Activated CD8-positive, alpha-beta memory T cell treated with anti-CD3 and anti-CD28 coated beads, Interleukin-2, amount 50 U/mL, for 1 hour (primary cell): Measurements from ENCODE around the gene SLF2.

ENCODE experiments used
- DNase-seq: peaks from one replicate; pipeline ENCODE4 v3.0.0-alpha.2; 2020; ENCODE audit errors: extremely low read depth

SLF2 gene

DNA sequence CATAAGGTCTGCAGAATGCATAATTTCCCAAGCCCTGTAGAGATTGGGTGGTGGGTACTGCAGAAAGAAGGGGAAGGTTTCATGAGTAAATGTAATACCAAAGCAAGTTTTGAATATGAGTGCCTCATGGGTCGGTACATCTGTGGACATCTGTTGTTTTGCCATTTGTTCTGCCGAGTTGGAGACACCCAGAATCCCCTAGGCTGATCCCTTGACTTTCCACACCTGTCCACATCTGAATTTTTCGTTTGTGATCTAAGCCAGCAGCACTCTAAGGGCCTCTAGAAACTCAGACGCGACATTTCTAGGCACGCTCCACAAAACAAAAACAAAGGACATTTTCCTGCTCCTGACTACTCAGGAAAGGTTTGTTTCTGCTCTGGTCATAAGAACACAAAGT, 11.7 kb upstream of the SLF2 start:
- DNase-seq = no peak

DNA sequence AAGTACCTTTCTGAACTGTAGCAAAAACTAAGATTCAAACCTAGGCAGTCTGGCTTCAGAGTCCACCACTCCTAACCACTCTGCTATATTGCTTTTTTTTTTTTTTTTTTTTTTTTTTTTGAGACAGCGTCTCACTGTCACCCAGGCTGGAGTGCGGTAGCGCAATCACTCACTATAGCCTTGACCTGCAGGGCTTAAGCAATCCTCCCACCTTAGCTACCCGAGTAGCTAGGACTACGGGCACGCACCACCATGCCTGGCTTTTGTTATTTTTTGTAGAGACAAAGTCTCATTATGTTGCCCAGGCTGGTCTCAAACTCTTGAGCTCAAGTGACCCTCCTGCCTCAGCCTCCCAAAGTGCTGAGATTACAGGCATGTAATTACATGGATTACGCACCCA, 10.1 kb upstream of the SLF2 start:
- no peak for DNase-seq

DNA sequence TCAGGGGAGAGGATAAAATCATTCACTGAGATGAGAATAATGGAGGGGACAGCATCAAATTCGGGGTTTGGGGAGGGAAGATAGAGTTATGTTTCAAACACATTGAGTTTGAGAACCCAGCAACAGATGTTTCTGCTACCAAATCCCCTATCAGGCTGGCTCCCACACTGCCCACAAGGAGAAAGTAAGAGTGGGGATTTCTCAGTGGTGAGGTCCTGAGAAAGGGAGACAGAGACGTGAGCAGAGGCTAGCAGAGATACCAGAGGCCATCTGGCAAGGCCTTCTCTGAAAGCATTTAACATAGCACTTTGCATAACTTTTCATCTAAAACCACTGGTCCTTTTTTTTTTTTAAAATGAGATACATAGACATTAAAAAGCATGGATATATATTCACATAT, 7.8 kb upstream of the SLF2 start:
- no peak for DNase-seq

DNA sequence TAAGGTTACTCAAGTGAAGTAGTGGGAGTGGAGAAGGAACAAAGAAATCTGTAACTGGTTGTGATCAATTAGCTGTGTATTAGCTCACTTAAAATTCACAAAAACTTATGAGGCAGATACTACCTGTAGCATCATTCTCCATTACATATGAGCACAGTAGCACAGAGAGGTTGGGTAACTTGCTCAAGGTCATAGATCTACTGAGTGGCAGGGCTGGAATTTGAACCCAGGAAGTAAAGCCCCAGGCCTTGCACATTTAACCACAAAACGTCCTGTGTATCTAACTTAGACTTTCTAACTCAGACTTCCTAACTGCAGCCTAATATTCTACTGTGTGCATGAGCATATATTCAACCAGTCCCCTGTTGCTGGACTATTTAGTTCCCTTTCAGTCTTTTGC, 5.6 kb upstream of the SLF2 start:
- no peak for DNase-seq

DNA sequence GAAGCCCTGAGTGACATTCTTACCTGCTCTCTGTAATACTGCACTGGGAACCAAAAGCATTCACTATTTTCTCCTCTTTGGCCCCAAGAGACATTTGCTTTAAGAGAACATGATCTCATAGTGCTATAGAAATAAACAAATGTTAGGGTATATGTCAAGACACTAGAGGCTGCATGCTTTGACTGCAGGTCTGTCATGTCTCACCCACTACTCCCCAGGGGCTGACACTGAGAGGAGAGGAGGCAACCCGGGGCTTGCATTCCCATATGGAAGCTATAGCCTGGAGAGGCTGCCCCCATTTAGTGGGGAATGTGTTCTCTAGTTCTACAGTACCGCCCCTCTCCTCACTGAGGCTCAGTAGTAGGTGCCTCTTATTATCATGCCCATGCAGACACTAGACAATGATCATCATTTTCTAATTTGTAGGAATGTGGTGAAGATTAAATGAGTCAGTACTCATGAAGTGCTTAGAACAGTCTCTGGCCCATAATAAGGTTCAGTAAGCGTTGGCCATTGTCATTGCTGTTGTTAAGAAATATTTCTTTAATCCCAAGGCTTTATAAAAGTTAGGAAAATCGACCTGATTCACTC, 4.9 kb upstream of the SLF2 start:
- no peak for DNase-seq

DNA sequence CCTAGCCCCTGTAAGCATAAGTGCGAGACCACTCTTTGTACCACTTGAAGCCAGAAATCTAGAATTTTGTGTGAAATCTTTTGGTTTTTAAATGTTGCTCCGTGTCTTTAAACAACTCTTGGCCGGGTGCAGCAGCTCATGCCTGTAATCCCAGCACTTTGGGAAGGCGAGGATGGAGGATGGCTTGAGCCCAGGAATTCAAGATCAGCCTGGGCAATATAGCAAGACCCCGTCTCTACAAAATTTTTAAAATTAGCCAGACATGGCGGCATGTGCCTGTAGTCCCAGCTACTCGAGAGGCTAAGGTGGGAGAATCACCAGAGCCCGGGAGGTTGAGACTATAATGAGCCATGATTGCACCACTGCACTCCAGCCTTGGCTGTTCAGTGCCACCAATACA, 4.4 kb upstream of the SLF2 start:
- DNase-seq = no peak

DNA sequence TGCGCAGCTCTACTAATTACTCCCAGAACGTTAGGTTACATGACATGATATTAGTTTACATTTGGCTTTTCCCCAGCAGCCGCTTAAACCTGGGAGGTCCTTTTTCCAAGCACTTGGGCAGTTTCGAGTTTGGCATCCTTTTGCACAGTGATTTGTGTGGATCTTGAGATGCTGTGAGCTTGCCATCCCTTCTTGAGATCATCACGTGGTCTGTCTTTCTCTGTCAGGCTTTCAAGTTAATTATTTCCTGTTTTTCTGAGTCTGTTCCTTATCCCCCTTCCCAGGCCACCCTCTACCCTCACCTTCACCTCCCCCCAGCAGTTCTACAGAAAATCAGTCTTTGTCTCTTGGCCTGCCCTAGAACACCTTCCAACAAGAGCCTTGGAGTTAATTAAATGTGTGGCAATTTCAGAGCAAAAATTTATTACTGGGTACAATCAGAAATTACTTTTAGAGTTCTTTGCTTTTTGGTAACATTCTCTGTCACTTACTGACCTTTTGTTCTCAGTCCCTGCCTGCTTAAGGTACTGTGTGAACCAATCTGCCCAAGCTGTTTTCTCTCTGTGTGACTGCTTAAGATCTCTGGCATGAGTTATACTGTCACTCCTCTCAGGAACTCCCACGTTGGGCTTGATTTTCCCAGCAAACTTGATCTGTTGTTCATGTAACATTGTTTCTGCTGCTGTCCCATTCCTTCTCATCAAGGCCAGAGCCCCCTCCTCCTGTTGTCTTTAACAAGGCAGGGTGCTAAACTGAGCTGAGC, 3.1 kb upstream of the SLF2 start:
- no peak for DNase-seq

DNA sequence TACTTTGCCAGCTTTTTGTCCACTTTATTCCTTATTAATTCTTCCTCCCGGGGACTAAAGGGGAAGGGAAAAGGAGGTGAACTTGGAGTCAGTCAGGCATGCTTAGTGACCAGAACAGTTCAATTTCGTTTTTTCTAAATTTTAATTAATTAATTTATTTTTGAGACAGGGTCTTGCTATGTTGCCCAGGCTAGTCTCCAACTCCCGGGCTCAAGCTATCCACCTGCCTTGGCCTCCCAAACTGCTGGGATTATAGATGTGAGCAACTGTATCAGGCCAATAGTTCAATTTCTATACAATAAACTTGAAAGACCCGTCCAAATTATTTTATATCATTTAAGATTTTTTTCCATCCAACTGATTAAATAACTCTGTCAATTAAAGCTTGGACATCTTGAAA, 1.3 kb upstream of the SLF2 start:
- no peak for DNase-seq

DNA sequence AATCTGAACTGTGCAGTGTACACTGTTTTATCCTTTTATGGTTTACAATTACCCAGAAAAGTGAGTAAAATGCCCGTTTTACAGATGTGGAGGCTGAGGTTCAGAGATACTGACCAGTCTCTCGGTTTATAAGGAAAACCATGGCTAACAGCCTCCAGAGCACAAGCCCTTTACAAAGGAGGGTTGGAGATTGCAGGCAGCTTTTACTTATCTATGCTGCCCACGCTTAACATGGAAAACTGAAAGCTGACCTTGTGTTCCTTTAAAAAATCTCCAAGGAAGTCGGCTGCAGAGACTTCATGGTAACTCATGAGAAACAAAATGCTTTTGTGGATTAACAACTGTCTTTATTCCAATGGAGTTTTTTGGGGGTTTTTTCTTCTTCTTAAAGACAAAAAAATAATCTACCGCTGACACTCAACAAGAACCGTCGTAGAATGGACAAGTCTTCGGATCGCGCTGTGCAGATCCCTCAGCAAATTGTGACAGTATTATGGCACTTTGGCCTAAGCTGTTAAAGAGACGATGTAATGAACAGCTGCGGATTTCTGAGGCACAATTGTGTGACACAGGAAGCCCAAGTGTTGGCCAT, 654 bp upstream of the SLF2 start:
- DNase-seq = no peak

DNA sequence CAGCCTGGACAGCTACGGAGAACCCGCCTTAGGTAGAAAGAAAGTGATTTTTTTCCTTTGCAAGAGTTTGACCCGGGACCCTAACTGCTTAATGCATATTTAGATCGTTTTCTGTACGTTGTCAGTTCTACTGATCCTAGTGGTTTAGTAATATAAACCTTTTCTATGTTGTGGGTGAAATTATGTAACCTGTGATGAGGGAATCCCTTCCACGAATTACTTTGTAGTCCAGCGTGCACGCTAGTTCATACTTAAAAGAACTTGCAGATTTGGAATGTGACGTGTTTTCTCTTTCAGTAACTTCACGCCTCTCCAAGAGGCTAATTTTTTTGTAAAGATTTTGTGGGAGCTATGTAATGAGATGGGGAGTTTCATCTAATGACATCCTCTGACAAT, 705 bp downstream of the SLF2 start:
- DNase-seq = no peak

DNA sequence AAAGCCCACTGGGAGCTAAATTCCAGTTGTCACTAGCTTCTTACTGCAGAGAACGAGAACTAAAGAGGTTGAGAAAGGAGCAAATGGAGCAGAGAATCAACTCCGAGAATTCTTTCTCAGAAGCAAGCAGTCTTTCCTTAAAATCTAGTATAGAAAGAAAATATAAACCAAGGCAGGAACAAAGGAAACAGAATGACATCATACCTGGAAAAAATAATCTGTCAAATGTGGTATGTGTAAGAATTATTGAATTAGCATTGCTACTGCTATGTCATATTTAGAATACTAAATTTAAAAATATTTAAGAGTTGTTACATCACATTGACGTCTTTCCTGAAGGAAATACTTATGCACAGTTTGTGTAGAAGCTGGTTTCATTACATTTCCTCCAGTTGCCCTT, 4.3 kb downstream of the SLF2 start:
- DNase-seq = no peak

DNA sequence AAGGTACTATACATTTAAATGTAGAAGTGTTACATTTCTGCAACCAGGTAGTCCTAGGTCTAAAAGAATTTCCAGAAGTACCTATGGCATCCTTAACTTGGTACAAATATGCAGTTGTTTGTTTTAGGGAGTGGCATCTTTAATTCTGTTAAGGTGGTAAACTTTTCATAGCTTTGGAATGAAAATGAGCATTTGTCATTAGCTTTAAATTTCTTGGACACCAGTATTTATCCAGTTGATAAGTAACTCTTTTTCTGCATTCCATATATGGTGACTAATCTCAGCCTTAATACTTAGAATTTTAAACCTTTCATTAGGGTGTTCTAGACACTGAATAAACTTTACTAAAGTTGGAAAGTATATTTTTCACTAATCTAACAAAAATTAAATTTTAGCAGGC, 10.8 kb downstream of the SLF2 start:
- DNase-seq = no peak

DNA sequence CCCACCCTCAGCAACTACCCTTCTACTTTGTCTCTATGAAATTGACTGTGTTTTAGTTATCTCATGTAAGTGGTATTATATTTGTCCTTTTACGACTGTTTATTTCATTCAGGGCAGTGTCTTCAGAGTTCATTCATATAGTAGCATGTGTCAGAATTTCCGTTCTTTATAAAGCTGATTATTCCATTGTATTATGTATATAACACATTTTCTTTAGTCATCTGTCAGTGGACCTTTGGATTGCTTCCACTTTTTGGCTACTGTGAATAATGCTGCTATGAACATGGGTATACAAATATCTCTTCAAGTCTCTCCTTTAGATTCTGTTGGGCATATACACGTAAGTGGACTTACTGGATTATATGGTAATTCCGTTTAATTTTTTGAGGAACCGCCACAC, 14.5 kb downstream of the SLF2 start:
- DNase-seq = no peak

DNA sequence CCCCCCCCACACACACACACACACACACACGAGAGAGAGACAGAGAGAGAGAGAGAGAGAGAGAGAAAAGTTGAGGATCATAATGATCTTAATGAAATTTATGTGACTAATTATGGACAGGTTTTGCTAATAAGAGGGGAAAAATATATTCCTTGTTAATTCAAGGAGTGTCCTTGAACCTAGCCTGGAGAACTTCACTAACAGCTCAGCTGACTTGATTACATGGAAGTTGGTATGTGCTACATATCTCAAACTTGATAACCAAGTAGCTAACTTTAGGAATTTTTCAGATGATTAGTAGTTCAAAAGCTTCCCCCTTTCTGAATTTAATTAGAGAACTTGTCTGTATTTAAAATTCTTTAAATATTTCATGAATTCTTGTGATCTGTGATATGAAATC, 15.3 kb downstream of the SLF2 start:
- no peak for DNase-seq

DNA sequence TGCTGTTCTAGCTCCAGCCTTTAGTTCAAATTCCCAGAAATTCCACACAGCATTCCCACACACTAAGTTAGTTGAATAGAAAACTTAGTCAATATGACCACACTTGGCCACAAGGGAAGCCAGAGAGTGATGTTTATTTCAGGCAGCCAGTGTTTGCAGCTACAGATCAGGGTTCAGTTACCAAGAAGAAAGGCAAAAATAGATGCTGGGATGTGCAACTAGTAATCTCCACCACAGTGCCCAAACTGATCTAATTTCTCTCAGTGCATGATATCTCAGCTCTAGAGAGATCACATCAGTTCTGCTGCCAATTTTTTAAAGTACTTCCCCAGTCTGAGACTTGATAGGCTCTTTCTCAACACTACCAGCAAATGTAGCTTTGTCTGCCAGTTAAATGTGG, 17.6 kb downstream of the SLF2 start:
- DNase-seq = no peak

DNA sequence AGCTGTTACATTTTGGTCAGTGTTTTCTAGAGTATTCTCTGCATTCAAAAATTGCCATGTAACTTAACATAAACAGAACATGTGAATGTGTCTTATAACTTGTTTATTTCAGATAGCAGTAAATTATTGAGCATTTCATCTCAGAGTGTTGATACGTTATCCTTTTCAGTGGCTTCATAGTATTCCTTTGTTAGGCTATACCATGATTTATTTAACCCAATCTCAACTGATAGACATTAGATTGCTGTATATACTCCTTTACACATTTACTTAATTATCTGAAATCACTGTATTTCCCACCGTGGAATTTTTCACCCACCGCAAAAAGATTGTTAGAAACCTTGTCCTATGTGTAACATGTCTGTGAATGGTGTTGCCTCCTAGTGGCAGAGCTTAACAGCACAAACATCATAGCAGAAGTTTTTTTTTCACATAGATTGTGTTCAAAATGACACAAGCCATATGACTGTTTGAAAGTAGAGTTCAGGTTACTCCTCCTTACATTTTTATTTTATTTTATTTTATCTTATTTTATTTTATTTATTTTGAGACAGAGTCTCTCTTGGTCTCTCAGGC, 21.4 kb downstream of the SLF2 start:
- DNase-seq = no peak

DNA sequence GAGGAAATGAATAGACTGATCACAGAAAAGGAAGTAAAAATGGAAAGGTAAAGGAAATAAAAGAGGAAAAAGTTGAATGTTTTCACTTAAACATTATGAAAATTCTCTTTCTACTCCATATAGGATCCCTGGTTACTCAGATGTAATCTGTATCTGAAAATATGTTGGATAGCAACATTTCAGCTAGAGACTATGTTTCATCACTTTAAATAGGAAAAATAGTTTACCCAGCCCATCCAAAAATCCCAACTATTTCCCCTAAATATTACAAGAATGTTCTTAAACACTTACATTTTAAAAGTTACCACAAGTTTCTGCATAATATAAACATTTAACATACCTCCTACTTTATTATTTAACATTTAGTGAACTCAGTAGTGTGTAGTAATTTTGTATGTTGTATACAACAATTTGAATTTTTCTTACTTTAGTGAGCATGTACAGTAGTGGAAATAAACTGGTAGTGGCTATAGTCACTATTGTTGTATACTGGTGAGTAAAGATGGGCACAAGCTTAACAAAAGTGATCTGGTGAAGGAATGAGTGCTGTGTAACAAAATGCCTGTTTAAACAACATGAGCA, 27.1 kb downstream of the SLF2 start:
- no peak for DNase-seq

DNA sequence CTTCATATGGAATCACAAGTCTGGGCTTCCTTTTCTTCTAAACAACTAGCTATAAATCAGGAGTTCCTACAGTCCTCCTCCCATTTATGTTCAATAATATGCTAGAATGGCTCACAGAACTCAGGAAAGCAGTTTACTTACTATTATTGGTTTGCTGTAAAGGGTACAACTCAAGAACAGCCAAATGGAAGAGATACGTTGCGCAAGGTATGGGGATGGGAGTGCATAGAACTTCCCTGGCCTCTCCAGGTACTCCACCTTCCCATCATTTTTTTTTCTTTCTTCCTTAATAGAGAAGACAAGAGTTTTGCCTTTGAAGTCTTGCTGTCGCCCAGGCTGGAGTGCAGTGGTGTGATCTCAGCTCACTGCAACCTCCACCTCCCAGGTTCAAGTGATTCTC, 29.5 kb downstream of the SLF2 start:
- DNase-seq = no peak

DNA sequence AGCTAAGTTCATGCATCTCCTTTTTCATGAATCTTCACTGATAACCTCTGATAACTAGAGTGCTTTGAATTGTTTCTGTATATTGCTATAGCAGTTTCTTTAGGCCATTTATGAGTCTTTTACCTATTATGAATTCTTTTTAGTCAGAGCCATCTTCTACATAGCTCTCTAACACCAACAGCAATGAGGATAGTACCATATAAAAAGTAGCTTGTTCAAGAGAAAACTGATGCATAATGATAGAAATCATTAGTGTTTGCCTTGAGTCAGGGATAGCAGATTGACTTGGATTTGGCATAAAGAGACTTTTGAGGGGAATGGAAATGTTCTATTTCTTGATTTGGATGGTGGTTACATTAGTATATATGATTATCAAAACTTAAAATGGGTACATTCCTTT, 30.7 kb downstream of the SLF2 start:
- DNase-seq = no peak

DNA sequence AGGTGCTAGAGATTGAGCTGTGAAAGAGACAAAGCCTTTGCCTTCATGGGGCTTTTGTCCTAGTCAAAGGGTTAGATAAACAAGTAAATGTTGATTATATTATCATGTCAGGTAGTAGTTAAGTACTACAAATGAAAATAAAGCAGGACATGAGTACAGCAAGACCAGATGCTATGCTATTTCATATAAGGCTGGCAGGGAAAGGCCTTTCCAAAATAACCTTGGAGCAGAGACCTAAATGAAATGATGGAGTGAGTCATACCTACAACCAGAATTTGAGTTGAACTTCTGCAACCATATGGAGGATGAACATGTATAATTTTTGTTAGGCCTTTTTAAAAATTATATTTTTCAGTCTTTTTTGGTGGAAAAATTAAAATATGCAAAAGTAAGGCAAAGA, 33.0 kb downstream of the SLF2 start:
- DNase-seq = no peak

DNA sequence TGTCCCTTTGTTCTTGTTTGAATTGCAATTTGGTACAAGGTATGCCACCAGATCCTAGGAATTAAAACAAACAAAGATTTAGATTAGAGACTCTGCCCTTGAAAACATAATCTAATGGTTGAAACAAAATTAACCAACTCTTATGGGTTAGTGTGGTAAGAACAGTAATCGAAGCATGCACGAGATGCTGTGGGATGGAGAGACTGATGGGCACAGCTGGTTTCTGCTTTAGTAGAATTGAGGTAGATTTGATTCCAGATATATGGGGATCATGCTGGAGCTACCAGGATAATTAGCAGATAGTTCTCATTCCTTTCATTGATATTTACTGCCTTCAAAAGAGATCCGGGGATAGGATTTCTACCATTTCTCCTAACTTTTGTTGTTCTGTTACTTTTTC, 36.2 kb downstream of the SLF2 start:
- DNase-seq = no peak

DNA sequence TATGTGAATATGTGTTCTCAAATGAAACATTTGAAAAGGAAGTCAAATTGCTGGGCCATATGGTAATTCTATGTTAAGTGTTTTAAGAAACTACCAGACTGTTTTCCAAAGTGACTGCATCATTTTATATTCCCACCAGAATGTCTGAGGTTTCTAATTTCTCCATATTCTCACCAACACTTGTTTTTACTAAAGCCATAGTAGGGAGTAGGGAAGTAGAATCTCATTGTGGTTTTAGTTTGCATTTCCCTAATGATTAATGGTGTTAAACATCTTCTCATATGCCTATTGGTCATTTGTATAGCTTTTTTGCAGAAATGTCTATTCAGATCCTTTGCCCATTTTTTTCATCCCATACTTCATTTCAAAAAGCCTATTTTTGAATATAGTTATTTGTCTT, 47.5 kb downstream of the SLF2 start:
- no peak for DNase-seq
